22Rv1 (cell line): ENCODE measurements around the gene OMG.

Experiments
- CTCF ChIP-seq: fragments of 450-650 bp; IDR thresholded peaks from 2 replicates; pipeline ENCODE4 v1.5.1; 2017; ENCODE audit warnings: mild to moderate bottlenecking
- ZFX ChIP-seq: fragments of 450-650 bp; IDR thresholded peaks from 2 replicates; pipeline ENCODE4 v1.6.1; 2017; ENCODE audit warnings: antibody characterized with exemption, borderline replicate concordance

DNA sequence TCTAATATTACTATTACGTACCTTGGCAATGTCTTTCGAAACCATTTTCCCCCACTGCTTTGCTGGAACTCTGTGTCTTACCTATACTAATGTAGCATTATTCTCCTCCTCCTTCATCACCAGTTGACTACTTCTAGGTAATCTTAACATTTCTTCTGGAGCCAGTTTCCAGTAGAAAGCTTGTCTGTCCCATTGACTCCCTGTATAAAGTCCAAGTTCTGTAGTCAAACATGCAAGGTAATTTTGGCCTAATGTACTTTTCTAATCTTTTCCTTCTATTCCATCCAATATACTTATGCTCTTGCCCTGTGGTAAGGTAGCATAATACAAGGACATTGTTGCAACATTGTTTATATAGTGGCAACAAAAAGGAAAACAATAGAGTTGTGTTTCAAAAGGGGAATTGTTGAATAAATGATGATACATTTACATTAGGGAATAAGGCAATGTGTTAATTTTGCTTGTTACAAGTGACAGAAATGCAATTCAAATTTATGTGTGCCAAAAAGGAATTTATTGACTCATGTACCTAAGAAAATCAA is 27.9 kb downstream of the OMG start:
- TF ChIP-seq ZFX: no peak
- TF ChIP-seq CTCF: no peak
